GM12864 (cell line): ENCODE data around the gene MGLL.
A peak's percentile ranks its signal among the peaks of the same experiment; 100 is the strongest.

Source experiments
- DNase-seq: peaks from one replicate; pipeline ENCODE4 v3.0.0-alpha.2; 2011; ENCODE audit warnings: low read depth
- H3K4me3 ChIP-seq: 2 replicates; pipeline ENCODE4 v1.5.1; 2011; ENCODE audit warnings: mild to moderate bottlenecking, low read depth, low read length, control low read depth
- TF ChIP-seq, protein P1 (sequence below): IDR thresholded peaks from 2 replicates; pipeline ENCODE4 v1.5.1; 2011; ENCODE audit warnings: low read depth, mild to moderate bottlenecking, moderate library complexity, low read length, control low read depth, inconsistent platforms; ENCODE audit errors: missing control alignments

Gene MGLL

DNA sequence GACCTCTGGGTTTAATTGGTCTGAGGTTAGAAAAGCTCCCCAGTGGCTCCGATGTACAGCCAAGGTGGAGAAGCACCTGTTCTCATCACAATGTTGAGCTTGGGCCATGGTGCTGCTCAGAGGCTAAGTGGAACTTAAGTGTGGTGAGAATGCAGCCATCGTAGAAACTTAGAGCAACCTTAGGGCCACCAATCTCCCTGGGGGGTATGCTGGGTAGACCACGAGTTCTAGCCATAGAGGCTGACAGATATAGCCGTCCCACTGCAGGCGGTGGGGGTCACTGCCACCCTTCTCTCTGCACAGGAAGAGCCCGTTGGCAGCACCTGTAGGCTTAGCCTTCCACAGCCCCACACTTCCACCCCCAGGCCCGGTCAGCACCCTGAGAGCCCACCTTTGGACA, 38.0 kb downstream of the MGLL start:
- no peak for DNase-seq
- no peak overlapping the region for H3K4me3 ChIP-seq
- TF ChIP-seq, protein P1, sequence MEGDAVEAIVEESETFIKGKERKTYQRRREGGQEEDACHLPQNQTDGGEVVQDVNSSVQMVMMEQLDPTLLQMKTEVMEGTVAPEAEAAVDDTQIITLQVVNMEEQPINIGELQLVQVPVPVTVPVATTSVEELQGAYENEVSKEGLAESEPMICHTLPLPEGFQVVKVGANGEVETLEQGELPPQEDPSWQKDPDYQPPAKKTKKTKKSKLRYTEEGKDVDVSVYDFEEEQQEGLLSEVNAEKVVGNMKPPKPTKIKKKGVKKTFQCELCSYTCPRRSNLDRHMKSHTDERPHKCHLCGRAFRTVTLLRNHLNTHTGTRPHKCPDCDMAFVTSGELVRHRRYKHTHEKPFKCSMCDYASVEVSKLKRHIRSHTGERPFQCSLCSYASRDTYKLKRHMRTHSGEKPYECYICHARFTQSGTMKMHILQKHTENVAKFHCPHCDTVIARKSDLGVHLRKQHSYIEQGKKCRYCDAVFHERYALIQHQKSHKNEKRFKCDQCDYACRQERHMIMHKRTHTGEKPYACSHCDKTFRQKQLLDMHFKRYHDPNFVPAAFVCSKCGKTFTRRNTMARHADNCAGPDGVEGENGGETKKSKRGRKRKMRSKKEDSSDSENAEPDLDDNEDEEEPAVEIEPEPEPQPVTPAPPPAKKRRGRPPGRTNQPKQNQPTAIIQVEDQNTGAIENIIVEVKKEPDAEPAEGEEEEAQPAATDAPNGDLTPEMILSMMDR = no peak

DNA sequence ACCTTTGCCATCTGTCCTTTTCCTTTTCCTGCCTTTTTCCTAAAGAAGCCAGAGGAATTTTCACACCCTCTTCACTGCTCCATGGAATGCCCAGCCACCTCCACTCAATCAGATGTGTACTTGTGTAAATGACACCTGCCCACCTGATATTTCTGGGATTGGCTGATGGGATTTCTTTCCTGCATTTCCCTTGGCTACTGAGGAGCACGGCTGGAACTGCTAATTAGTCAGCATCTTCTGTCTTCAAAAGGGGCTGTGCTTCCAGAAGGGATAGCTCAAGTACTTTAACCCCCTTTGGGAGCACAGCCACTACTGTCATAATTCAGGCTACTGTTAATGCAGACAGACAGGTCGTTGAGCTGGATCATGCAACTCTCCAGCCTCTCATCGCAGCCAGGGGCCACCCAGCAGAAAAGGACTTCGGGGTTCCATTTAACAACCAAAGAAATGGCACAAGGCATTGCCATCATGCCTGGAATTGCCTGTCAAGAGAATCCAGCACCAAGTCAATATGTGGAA, 38.6 kb downstream of the MGLL start:
- TF ChIP-seq, protein P1 = no peak
- H3K4me3 ChIP-seq = no peak overlapping the region
- DNase-seq = no peak

DNA sequence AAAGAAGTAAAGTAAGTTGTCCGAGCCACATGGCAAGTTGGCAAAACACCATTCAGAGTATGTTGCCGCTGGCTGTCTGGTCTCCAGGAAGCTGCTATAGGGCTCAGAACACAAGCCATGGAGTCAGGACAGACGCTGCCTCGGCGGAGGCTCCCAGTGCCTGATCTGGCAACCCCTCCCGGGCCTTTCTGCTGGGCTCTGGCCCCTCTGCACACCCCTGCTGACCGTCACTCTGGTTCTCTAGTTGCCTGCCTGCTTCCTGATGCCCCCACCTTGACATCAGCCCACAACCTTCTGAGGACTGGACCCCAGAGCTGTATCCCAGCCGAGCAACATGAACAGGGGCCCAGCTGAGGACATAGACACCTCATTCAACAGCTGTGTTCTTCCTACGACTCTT, 39.1 kb downstream of the MGLL start:
- H3K4me3 ChIP-seq = no peak overlapping the region
- DNase-seq = no peak
- TF ChIP-seq, protein P1 = no peak

DNA sequence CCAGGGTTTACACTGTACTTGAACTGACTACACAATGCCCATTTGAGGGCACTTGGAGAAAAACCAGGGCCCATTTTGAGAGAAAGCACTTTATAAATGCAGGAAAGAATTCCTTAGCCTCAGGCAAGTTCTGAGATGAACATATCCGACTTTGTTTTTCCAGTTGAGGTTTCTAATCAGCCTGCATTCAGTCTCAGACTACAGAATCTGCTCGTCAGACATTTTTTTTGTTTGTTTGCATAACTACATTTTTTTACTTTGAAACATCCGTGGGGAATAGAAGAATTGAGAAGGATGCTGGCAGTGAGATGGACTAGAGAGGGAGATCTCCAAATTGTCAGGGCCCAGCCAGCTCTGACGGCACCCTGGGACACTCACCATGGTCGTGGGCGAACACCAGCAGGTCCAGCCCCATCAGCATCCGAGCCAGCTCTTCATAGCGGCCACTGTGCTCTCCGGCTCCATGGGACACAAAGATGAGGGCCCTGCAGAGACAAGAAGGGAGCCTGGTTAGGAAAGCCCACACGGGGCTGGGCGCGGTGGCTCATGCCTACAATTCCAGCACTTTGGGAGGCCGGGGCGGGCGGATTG, 40.8 kb downstream of the MGLL start:
- DNase-seq = no peak
- no peak overlapping the region for H3K4me3 ChIP-seq
- TF ChIP-seq, protein P1 = no peak

DNA sequence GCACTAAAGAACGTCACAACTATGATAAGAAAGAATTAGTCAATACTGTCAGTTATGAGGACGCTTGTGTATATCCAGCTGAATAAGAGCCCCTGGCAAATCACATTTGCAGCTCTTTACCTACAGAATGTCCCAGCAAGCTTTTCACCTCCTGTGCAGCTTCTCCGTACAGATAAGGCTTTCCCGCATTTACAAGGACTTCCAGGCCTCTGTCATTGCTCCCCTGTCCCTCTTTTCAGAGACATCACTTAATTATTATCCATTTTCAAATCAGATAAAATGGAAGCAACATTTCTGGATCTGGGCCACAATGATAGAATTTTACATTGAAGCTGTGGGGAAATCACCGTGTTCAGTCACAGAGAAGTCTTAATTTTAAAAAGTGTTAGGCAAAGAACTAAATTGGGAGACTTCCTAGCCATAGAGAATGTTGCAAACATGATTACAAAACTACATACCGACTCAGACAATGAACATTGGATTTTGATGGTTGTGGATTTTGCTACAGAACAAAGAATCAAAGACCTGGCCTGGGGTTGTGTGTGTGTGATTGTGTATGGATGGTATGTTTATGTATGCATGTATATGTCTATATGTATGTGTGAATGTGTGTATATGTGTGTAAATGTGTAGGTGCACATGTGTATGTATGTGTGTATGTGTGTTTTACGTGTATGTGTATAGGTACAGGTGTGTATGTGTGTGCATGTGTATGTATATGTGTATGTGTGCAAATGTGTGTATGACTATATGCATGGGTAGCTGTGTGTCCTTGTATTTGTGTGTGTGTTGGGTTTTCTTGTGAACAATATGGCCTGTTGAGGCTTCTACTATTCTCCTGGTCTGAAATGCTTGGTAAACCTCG, 41.5 kb downstream of the MGLL start:
- no peak overlapping the region for H3K4me3 ChIP-seq
- no peak for DNase-seq
- TF ChIP-seq, protein P1 = no peak

DNA sequence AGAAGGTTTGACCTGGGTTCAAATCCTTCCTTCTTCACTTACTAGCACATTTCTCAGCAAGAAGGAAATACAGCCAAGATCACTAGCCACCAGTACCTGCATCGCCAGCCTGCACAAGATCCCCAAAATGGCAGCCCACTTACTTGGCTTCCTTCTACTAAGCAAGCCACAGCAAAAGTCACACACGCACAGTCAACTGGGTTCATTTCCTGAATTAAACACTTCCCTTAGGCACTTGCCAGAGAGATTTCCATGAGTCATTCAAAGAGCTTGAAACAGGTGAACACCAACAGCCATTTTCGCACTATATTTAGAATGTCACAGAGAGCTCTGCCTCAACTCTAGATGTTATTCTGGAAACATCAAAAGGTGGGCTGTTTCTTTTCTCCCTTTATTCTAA, 42.6 kb downstream of the MGLL start:
- TF ChIP-seq, protein P1 = no peak
- peak; percentile 72 for DNase-seq
- H3K4me3 ChIP-seq = no peak overlapping the region
